Dedifferentiated amniotic fluid mesenchymal stem cell (primary cell): ENCODE measurements around the gene LAMA3.

Experiments
- DNase-seq: peaks from one replicate; pipeline ENCODE4 v3.0.0-alpha.2; 2016; ENCODE audit errors: extremely low spot score

LAMA3 gene

DNA sequence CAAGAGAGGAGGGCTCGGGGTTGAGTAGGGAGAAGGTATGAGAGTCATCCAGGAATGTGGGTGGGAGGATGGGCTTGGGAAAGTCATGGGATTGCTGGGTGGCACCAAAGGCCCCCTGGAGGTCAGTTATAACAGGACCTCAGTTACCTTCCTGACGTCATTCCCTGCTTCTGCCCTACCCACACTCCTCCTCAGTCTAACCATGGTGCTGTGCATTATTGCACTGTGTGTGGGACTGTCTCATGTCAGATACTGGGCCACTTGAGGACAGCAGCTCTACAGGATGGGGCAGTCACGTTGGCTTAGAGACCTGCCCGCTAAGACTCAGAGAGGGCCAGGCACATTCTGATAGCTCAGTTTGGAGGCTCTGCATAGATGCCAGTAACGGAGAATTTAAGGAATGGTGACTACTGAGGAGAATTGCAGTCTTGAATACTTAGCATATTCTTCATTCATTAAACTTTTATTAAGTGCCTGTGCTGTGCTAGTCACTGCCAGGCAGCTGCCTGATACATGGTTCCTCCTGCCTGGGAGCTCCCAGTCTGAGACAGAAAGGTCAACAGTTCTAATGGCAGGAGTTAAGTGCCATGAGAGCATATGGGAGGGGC lies 90.5 kb downstream of the LAMA3 start:
- no peak for DNase-seq

- DNase-seq = peak; percentile 31
Observed at GRCh38 chr18:23784832-23785245, 95.6 kb downstream of the LAMA3 start.

DNA sequence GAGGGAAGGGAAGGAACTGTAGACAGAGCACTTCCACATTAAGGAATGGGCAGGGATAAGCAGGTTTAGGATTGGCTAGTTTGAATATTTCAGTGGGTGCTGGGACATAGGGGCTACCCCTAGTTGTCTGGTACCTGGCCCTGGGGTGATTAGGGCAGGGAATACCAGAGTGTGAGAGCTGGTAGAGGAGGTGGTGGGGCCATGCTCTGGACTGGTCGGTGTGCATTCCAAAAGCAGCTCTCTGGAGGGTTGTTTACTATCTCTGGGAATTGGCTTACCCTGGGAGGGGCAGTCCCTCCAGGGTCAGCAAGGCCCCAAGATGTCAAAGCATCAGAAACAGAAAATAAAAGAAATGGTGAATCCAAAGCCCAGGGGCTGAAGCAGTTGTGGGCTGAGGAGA lies 103.8 kb downstream of the LAMA3 start:
- DNase-seq = no peak

GRCh38 chr18:23793985-23794867 lies 105.0 kb downstream of the LAMA3 start:
- DNase-seq = no peak

GRCh38 chr18:23798249-23798648 lies 109.0 kb downstream of the LAMA3 start:
- DNase-seq = no peak

GRCh38 chr18:23798824-23799223 lies 109.6 kb downstream of the LAMA3 start:
- DNase-seq = no peak

- no peak for DNase-seq
Observed at GRCh38 chr18:23799540-23799939, 110.3 kb downstream of the LAMA3 start.

DNA sequence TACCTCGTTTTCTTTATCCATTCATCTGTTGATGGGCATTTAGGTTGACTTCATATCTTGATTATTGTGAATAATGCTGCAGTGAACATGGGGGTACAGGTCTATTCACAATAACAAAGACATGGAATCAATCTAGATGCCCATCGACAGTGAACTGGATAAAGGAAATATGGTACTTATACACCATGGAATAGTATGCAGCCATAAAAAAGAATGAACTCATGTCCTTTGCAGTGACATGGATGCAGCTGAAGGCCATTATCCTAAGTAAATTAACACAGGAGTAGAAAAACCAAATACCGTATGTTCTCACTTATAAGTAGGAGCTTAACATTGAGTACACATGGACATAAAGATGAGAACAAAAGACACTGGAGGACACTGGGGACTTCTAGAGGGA lies 111.6 kb downstream of the LAMA3 start:
- no peak for DNase-seq

DNA sequence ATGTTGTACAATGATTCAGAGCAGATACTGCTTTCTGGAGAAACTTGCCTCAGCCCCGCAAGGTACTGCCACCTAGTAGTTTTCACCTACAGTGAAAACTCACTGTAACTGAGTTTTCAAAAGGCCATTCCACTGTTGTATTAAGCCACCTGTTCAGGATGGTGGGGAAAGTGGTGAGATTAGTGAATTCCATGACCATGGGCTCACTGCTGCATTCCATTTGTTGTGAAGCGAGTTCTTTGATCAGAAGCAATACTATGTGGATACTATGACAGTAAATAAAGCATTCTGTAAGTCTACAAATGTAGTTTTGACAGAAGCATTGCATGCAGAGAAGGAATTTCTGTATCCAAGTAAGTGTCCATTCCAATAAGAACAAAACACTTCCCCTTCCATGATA lies 113.6 kb downstream of the LAMA3 start:
- DNase-seq = no peak

DNA sequence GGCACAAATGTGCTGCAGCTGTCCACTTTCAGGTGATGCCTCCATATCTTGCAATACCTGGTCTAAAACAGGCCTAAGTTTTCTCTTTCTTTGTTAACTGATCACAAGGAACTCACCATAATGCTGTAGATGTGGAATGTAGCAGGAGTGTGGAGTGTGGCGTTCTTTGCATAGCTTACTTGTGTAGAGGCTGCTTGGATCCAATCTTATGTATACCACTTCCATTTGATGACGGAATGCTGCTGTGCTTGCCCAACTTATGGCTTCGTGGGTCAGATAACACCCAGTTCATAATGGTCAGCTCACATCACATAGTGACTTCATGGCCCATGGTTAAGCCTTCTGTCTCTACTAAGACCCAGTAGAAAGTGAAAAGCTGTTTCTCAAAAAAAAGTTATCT lies 114.5 kb downstream of the LAMA3 start:
- DNase-seq = no peak

- DNase-seq = no peak
Observed at GRCh38 chr18:23805898-23806297, 116.6 kb downstream of the LAMA3 start.

DNA sequence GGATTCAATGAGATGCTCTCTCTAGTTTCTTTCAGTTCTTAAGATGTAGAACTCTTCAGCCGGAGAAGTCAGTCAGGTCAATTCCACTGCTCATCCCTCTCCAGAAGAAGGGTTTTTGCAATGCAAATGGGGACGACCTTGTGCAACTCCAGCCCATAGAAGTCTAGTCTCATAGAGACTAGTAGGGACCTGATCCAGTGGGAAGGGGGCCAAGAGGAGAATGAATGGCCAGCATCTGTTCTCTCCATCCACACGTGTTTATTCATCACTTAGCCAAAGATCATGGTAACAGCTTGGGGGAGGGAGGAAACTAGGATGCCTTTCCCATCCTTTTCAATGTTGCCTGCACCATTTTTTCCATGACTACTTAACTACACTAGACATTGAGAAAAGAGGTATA lies 120.2 kb downstream of the LAMA3 start:
- no peak for DNase-seq

DNA sequence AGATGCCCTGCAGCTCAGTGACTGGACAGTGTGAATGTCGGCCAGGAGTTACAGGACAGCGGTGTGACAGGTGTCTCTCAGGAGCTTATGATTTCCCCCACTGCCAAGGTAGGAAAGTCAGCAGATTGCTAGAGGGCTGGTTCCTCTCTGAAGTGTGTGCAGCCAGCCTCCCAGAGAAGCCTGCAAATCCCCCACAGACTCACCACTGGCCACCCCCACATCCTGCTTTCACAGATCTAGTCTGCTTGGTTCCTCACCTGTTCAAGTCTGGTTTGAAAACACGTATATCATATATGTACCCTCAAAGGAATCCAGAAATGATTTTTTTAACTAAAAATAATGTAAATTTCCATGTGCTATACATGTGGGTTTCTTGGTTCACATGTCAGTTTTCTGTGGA lies 121.1 kb downstream of the LAMA3 start:
- no peak for DNase-seq

- DNase-seq = no peak
Observed at GRCh38 chr18:23811176-23811575, 121.9 kb downstream of the LAMA3 start.

DNA sequence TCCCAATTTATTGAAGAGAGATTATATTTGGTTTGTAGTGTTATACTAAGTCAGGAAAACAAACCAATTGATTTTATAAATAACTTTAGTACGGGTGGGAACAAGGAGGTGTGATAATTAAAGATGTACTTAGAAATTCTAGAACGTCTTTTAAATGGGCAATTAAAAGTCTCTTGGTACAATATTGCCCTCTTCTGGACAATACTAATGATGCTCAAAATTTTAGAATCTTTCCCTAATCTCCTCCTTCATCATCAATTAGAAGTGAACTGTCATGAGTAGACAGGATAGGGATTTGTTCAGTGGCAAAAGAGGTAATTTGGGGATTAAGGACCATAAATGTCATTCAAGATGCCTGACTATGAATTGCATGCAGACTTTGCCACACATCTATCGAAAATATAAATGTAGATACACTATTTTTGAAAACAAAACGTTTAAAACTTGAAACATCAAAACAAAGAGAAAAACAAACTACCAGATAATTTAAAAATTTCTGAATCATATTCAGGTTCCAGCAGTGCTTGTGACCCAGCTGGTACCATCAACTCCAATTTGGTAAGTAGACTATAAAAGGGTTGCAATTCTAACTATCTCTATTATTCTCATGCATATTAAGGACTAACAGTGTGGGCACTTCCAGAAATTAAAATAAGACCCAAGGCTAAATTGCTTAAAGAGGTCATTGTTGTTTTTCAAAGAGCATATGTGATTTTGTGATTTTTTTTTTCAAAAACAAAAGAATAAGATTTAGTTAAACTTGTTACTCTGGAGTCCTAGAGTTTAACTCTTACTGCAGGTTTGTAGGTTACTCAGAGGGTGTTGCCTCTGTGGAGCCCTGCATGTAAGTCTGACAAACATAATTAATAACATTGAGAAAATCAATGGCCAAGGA lies 123.5 kb downstream of the LAMA3 start:
- DNase-seq = no peak

GRCh38 chr18:23814991-23815614 lies 125.8 kb downstream of the LAMA3 start:
- DNase-seq = no peak

DNA sequence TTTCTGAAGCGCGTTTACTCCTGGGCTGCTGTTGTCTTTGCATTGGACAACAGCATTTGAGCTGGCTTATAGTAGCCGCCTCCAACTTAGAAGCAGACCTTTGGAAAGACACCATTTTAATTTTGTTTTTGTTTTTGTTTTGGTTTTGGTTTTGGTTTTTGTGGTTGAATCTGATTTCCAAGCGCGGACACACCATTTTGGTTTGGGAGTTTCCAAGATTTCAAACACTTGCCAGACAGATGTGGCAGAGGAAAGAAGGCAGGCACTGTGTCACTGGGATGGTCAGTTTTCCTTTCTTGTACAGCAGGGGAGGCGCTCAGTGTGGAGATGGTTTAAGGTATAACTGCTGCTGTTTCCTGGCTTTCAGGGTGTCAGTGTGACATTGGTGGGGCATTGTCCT lies 126.8 kb downstream of the LAMA3 start:
- no peak for DNase-seq

GRCh38 chr18:23816740-23817139 lies 127.5 kb downstream of the LAMA3 start:
- DNase-seq = no peak

DNA sequence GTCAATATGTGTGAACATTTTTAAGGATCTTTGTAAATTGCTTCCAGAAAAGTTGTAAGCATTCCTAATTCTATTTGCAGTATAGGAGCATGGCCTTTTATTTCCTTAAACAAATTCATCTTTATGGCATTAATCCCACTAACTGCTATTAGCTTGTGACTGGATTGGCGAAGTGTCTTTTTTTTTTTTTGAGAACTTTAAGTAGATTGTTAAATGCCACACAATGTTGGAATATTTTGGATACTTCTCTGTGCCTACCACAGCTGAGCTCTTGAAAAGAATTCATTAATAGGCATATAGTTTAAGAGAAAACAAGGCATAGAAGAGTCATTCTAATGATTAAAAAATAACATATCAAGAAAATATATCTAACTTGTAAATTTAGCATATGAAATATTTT lies 129.7 kb downstream of the LAMA3 start:
- DNase-seq = no peak

- DNase-seq = no peak
Observed at GRCh38 chr18:23822590-23823385, 133.5 kb downstream of the LAMA3 start.

DNA sequence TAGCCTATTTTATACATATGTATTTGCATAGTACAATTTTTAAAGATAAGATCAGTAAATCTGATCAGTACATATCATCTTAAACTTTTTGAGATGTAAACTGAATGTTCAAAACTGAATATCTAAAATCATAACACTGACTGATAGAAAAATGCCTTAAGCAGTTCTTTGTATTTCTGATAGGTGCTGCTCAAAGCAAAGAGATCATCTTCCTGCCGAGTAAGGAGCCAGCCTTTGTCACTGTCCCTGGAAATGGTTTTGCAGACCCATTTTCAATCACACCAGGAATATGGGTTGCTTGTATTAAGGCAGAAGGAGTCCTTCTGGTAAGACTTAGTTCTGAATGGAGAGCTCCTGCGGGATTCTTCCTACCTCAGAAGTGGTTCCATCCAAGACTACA lies 135.0 kb downstream of the LAMA3 start:
- DNase-seq = no peak
